Activated CD8-positive, alpha-beta memory T cell treated with anti-CD3 and anti-CD28 coated beads, Interleukin-2, amount 50 U/mL, for 48 hours (primary cell): ENCODE results near the gene EIF4G2.
"Not testable (repeated sequence)": the region's sequence is repeated elsewhere in the genome, so short reads cannot be mapped to it uniquely, and the experiment has no call there.

Source experiments
- DNase-seq: peaks from one replicate; pipeline ENCODE4 v3.0.0-alpha.2; 2020

Gene EIF4G2

GRCh38 chr11:10808553-10809372 lies at the start of gene EIF4G2:
TSS of gene EIF4G2 (minus strand) at chr11:10808926.
- DNase-seq = peak; percentile 99

- DNase-seq = peak; percentile 95
Measured at GRCh38 chr11:10857709-10858438, 49.1 kb upstream of the EIF4G2 start, which contains the start of gene ZBED5. TSS of gene ZBED5 (minus strand) at chr11:10858053. CDS start at chr11:10854945, 3,108 bp downstream.

GRCh38 chr11:10857459-10857708 lies 48.7 kb upstream of the EIF4G2 start:
- no peak for DNase-seq

- no peak for DNase-seq
Measured at GRCh38 chr11:10856689-10857458, 48.1 kb upstream of the EIF4G2 start.

GRCh38 chr11:10855295-10855694 lies 46.6 kb upstream of the EIF4G2 start:
- DNase-seq = no peak

- DNase-seq = no peak
Measured at GRCh38 chr11:10847960-10848860, 39.5 kb upstream of the EIF4G2 start.

- no peak for DNase-seq
Measured at GRCh38 chr11:10846660-10847059, 37.9 kb upstream of the EIF4G2 start.

- no peak for DNase-seq
Measured at GRCh38 chr11:10845589-10845988, 36.9 kb upstream of the EIF4G2 start.

GRCh38 chr11:10844796-10845195 lies 36.1 kb upstream of the EIF4G2 start:
- DNase-seq = no peak

GRCh38 chr11:10844356-10844755 lies 35.6 kb upstream of the EIF4G2 start:
- no peak for DNase-seq

GRCh38 chr11:10838881-10839280 lies 30.2 kb upstream of the EIF4G2 start:
- DNase-seq = no peak

- DNase-seq = no peak
Measured at GRCh38 chr11:10838083-10838482, 29.4 kb upstream of the EIF4G2 start.

- not testable (repeated sequence) for DNase-seq
Measured at GRCh38 chr11:10836884-10837283, 28.2 kb upstream of the EIF4G2 start.

- DNase-seq = no peak
Measured at GRCh38 chr11:10829139-10829538, 20.4 kb upstream of the EIF4G2 start.

GRCh38 chr11:10828402-10828801 lies 19.7 kb upstream of the EIF4G2 start:
- DNase-seq = no peak

GRCh38 chr11:10824888-10825287 lies 16.2 kb upstream of the EIF4G2 start:
- no peak for DNase-seq

- no peak for DNase-seq
Measured at GRCh38 chr11:10823152-10823579, 14.4 kb upstream of the EIF4G2 start.

- DNase-seq = not testable (repeated sequence)
Measured at GRCh38 chr11:10822491-10822890, 13.8 kb upstream of the EIF4G2 start.

- DNase-seq = no peak
Measured at GRCh38 chr11:10818594-10818993, 9.9 kb upstream of the EIF4G2 start.

- DNase-seq = no peak
Measured at GRCh38 chr11:10813945-10814344, 5.2 kb upstream of the EIF4G2 start.

- no peak for DNase-seq
Measured at GRCh38 chr11:10809373-10810160, 841 bp upstream of the EIF4G2 start.

GRCh38 chr11:10808235-10808552 lies 532 bp downstream of the EIF4G2 start:
- DNase-seq = no peak
